Vagina (tissue), 2 donors: Measurements from ENCODE around the gene C2orf49. TPM values are rescaled to one million over a fixed set of nuclear protein-coding genes. Genes with fewer than 3 reads are reported as not detected.

Experiments used
- DNase-seq, 2 donors: peaks; one replicate each; pipeline ENCODE4 v3.0.0-alpha.2; 2017; ENCODE audit errors: extremely low spot score in 2 of 2
- H3K27ac ChIP-seq: fragments of 200-600 bp; sonication (generic); one replicate; pipeline ENCODE4 v1.5.1; 2019
- H3K27me3 ChIP-seq: fragments of 200-600 bp; sonication (generic); one replicate; pipeline ENCODE4 v1.5.1; 2019
- H3K36me3 ChIP-seq, 2 donors: fragments of 200-600 bp; sonication (generic); one replicate each; pipeline ENCODE4 v1.5.1; 2017 to 2019
- H3K4me1 ChIP-seq: fragments of 200-600 bp; sonication (generic); one replicate; pipeline ENCODE4 v1.5.1; 2019
- H3K4me3 ChIP-seq, 2 donors: fragments of 200-600 bp; sonication (generic); 1 replicate in 1 of 2; 2 replicates in 1 of 2; pipeline ENCODE4 v1.5.1; 2016 to 2019
- H3K9me3 ChIP-seq: fragments of 200-600 bp; sonication (generic); one replicate; pipeline ENCODE4 v1.5.1; 2019
- CTCF ChIP-seq, 3 experiments: fragments of 450-650 bp in 2 of 3; fragments of 200-600 bp in 1 of 3; sonication (generic) in 1 of 3; IDR thresholded peaks; one replicate each; pipeline ENCODE4 v1.5.1; 2017 to 2019; ENCODE audit warnings: antibody characterized with exemption in 3 of 3, mild to moderate bottlenecking in 2 of 3, moderate library complexity in 2 of 3
- POLR2A ChIP-seq, 2 donors: fragments of 450-650 bp; IDR thresholded peaks; one replicate each; pipeline ENCODE4 v1.6.1; 2017; ENCODE audit warnings: antibody characterized with exemption in 2 of 2, mild to moderate bottlenecking in 2 of 2, moderate library complexity in 2 of 2
- POLR2AphosphoS5 ChIP-seq, 2 donors: sonication (generic); formaldehyde crosslinking; IDR thresholded peaks; one replicate each; pipeline ENCODE4 v1.9.0; 2017; ENCODE audit warnings: antibody characterized with exemption in 2 of 2, mild to moderate bottlenecking in 2 of 2, low read depth in 1 of 2; ENCODE audit not compliant: insufficient read depth in 1 of 2
- intact Hi-C: fragments of 100-400 bp; cut with DNase I; formaldehyde crosslinking; loops from one replicate; pipeline ENCODE4 v1.15.1; 2023
- total RNA-seq: library from RNA; depleted of rRNA; stranded (reverse); fragments of >200 nt; gene quantifications from one replicate; pipeline ENCODE4 v1.2.3, GENCODE V29; 2016

The C2orf49 gene
- total RNA-seq, 1 donor from 2014 or later: 14.0 TPM

DNA sequence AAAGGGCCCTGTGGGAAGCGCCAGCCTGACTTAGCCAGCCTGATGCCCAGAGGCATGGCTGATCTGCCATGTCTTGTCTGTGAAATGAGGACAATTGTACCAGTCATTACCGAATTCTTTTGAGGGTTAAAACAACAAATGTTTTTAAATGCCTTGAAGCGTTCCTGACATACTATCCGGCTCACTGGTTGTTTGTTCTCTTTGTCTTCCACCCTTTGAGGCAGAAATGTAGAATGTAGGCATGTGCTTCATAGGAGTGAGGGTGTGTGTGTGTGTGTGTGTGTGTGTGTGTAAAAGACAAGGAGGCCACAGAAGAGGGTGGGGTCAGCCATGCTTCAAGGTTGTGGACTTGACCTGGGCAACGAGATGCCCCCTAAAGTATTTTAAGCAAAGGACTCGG is 43.3 kb upstream of the C2orf49 start:
- peak in 1 of 2 donors; percentile 16 for DNase-seq
- TF ChIP-seq POLR2AphosphoS5 (IDR thresholded peaks at IDR 0.05; ENCODE audit: insufficient read depth in 1 of 2, low read depth in 1 of 2) (no peak), POLR2A (IDR thresholded peaks at IDR 0.05) (no peak), CTCF (IDR thresholded peaks at IDR 0.05) (no peak)
- no peaks in the 10 kb centered on the region for H3K9me3 ChIP-seq
- no peak overlapping the region for H3K4me3 ChIP-seq
- H3K27ac ChIP-seq: no peak overlapping the region
- no peaks in the 10 kb centered on the region for H3K4me1 ChIP-seq
- peaks cover 0 to 37% of the 10 kb centered on the region in 2 donors for H3K36me3 ChIP-seq
- H3K27me3 ChIP-seq: no peaks in the 10 kb centered on the region
- intact Hi-C loops: no loop called here

- intact Hi-C loops: no loop called here
- Histone ChIP-seq H3K36me3 (peaks cover 0 to 37% of the 10 kb centered on the region in 2 donors), H3K4me1 (no peaks in the 10 kb centered on the region), H3K4me3 (no peak overlapping the region), H3K27ac (no peak overlapping the region), H3K27me3 (no peaks in the 10 kb centered on the region), H3K9me3 (no peaks in the 10 kb centered on the region)
- peak in 1 of 2 donors; percentile 69 for DNase-seq
- TF ChIP-seq POLR2A (IDR thresholded peaks at IDR 0.05) (no peak), CTCF (IDR thresholded peaks at IDR 0.05) (no peak), POLR2AphosphoS5 (IDR thresholded peaks at IDR 0.05; ENCODE audit: insufficient read depth in 1 of 2, low read depth in 1 of 2) (no peak)
Observed at GRCh38 chr2:105294844-105295481, 42.4 kb upstream of the C2orf49 start.

DNA sequence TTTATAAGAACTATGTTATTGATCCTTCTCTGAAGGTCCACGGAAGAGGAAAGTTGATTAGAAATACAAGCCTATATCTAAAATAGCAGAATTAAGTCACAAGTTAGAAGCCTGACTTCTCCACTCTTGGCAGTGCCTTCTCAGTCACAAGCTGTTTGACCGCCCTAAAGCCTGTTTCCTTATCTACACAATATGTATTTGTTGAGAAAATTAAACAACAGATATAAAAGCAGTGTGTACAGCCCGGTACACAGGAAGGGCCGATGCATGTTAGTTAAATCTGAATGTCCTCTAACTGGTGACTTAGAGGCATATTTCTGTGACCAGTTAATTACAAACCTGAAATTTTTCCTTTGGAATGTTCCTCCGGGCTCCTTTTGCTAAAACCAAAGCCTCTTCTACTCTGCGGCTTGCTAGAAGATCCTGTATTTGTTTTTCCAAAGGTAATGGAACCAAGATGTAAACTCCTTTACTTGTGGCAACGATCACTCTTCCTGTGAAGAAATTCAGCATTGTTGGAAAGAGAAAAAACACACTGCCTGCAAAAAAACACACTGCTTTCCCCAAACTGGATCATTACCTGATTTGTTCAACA is 41.2 kb upstream of the C2orf49 start:
- Histone ChIP-seq H3K27me3 (no peaks in the 10 kb centered on the region), H3K36me3 (peaks cover 0 to 35% of the 10 kb centered on the region in 2 donors), H3K4me1 (no peaks in the 10 kb centered on the region), H3K9me3 (no peaks in the 10 kb centered on the region), H3K27ac (no peak overlapping the region), H3K4me3 (no peak overlapping the region)
- no peak for TF ChIP-seq POLR2A (IDR thresholded peaks at IDR 0.05)
- no peak for TF ChIP-seq POLR2AphosphoS5 (IDR thresholded peaks at IDR 0.05; ENCODE audit: insufficient read depth in 1 of 2, low read depth in 1 of 2)
- no peak for TF ChIP-seq CTCF (IDR thresholded peaks at IDR 0.05)
- intact Hi-C loops: no loop called here
- DNase-seq: no peak

- no peaks in the 10 kb centered on the region for H3K27me3 ChIP-seq
- H3K27ac ChIP-seq: no peak overlapping the region
- no peak for TF ChIP-seq CTCF (IDR thresholded peaks at IDR 0.05)
- TF ChIP-seq POLR2AphosphoS5 (IDR thresholded peaks at IDR 0.05; ENCODE audit: insufficient read depth in 1 of 2, low read depth in 1 of 2): no peak
- TF ChIP-seq POLR2A (IDR thresholded peaks at IDR 0.05): no peak
- H3K9me3 ChIP-seq: no peaks in the 10 kb centered on the region
- H3K4me3 ChIP-seq: no peak overlapping the region
- intact Hi-C loops: no loop called here
- H3K36me3 ChIP-seq: peaks cover 0 to 31% of the 10 kb centered on the region in 2 donors
- DNase-seq: no peak
- no peaks in the 10 kb centered on the region for H3K4me1 ChIP-seq
Observed at GRCh38 chr2:105297216-105297615, 40.1 kb upstream of the C2orf49 start.

DNA sequence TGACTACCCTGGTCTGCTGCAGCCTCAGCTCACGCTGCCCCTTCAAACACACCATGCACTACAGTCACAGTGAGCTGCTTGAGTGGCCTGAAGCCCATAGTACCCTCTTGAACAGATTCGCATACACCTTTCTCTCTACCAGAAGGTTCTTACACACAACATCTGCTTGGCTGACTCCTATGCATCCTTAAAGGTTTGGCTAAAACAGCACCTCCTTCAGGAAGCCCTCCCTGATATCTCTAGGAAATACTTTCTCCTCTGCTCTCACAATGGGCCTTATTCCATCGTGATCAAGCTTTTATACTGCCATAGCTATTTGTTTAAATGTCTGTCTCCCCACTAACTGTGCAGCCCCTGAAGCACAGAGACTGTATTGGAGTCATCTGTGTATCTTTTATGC is 39.3 kb upstream of the C2orf49 start:
- H3K9me3 ChIP-seq: no peaks in the 10 kb centered on the region
- H3K36me3 ChIP-seq: peaks cover 0 to 31% of the 10 kb centered on the region in 2 donors
- intact Hi-C loops: no loop called here
- no peaks in the 10 kb centered on the region for H3K27me3 ChIP-seq
- H3K4me1 ChIP-seq: no peaks in the 10 kb centered on the region
- H3K4me3 ChIP-seq: no peak overlapping the region
- no peak for DNase-seq
- TF ChIP-seq CTCF (IDR thresholded peaks at IDR 0.05): no peak
- TF ChIP-seq POLR2AphosphoS5 (IDR thresholded peaks at IDR 0.05; ENCODE audit: insufficient read depth in 1 of 2, low read depth in 1 of 2): no peak
- TF ChIP-seq POLR2A (IDR thresholded peaks at IDR 0.05): no peak
- no peak overlapping the region for H3K27ac ChIP-seq
